Inferior parietal cortex (tissue), 1 donor: ENCODE measurements around the gene B3GALNT2.
"Not testable (repeated sequence)": the region's sequence is repeated elsewhere in the genome, so short reads cannot be mapped to it uniquely, and the experiment has no call there.

Source experiments
- DNase-seq: peaks from one replicate; pipeline ENCODE4 v3.0.0-alpha.2; 2016; ENCODE audit errors: extremely low spot score

B3GALNT2 gene

GRCh38 chr1:235504122-235504493 is at the start of gene B3GALNT2:
B3GALNT2 (minus strand) TSS chr1:235504452; CDS start chr1:235504252, 200 bp downstream.
- DNase-seq = no peak

GRCh38 chr1:235553112-235553551 is 48.9 kb upstream of the B3GALNT2 start:
- DNase-seq = no peak

- DNase-seq = no peak
These were observed 48.0 kb upstream of the B3GALNT2 start for GRCh38 chr1:235552146-235552716.

- DNase-seq = no peak
These were observed 45.3 kb upstream of the B3GALNT2 start for GRCh38 chr1:235549351-235550139.

- DNase-seq = not testable (repeated sequence)
These were observed 42.3 kb upstream of the B3GALNT2 start for GRCh38 chr1:235546369-235547155.

GRCh38 chr1:235545292-235545930 is 41.2 kb upstream of the B3GALNT2 start:
- no peak for DNase-seq

- DNase-seq = not testable (repeated sequence)
These were observed 38.6 kb upstream of the B3GALNT2 start for GRCh38 chr1:235542845-235543244.

- DNase-seq = no peak
These were observed 29.4 kb upstream of the B3GALNT2 start for GRCh38 chr1:235533476-235534168.

- no peak for DNase-seq
These were observed 28.1 kb upstream of the B3GALNT2 start for GRCh38 chr1:235532360-235532759.

GRCh38 chr1:235527196-235527814 is 23.1 kb upstream of the B3GALNT2 start:
- no peak for DNase-seq

- DNase-seq = no peak
These were observed 21.1 kb upstream of the B3GALNT2 start for GRCh38 chr1:235525314-235525713.

GRCh38 chr1:235516862-235517446 is 12.7 kb upstream of the B3GALNT2 start:
- no peak for DNase-seq

GRCh38 chr1:235515844-235516512 is 11.7 kb upstream of the B3GALNT2 start:
- no peak for DNase-seq

- DNase-seq = peak; percentile 92
These were observed 9.5 kb upstream of the B3GALNT2 start for GRCh38 chr1:235513495-235514366.

- DNase-seq = no peak
These were observed 7.4 kb upstream of the B3GALNT2 start for GRCh38 chr1:235511470-235512240.

GRCh38 chr1:235510823-235511222 is 6.6 kb upstream of the B3GALNT2 start:
- no peak for DNase-seq

- DNase-seq = no peak
These were observed 3.4 kb upstream of the B3GALNT2 start for GRCh38 chr1:235507623-235508022.
